ENCODE results near the gene EIF2S2. TPM values are rescaled to one million over a fixed set of nuclear protein-coding genes. Genes with fewer than 3 reads are reported as not detected.

Gene EIF2S2
- total and polyA plus RNA-seq, 2 experiments from 2014 or later: 124 to 194 TPM

- TF ChIP-seq ETS1 (IDR thresholded peaks at IDR 0.05) (no peak), CTCF (conservative IDR thresholded peaks at IDR 0.05; ENCODE audit: low read depth in 2 of 2) (no peak), STAT1 (IDR thresholded peaks at IDR 0.05; ENCODE audit: unreplicated experiment) (no peak), CREB1 (CRISPR knock-in tag; IDR thresholded peaks at IDR 0.05; ENCODE audit: low read depth) (no peak), ZNF114 (CRISPR knock-in tag; IDR thresholded peaks at IDR 0.05) (no peak), JUNB (IDR thresholded peaks at IDR 0.05; ENCODE audit: unreplicated experiment) (no peak), POLR2AphosphoS5 (IDR thresholded peaks at IDR 0.05; ENCODE audit: low read depth) (no peak)
Measured at GRCh38 chr20:34074101-34074760, 37.8 kb downstream of the EIF2S2 start (continued).

- Mint-ChIP-seq H3K27ac (no peak overlapping the region), H3K27me3 (ENCODE audit: insufficient read depth, low read depth, poor library complexity) (peaks cover 4% of the 10 kb centered on the region), H3K36me3 (ENCODE audit: low read depth) (peaks cover 28% of the 10 kb centered on the region), H3K4me3 (no peak overlapping the region), H3K9me3 (no peaks in the 10 kb centered on the region; the same call in 2 of the 3 replicates), H3K4me1 (peaks cover 20% of the 10 kb centered on the region)
- H3K4me1 ChIP-seq (ENCODE audit: insufficient read depth): peaks cover 4% of the 10 kb centered on the region
- peaks cover 8% of the 10 kb centered on the region; the same call in 1 of the 2 replicates for H3K36me3 ChIP-seq (ENCODE audit: insufficient read depth)
- H3K4me3 ChIP-seq: no peak overlapping the region
- no peaks in the 10 kb centered on the region for H3K27me3 ChIP-seq (ENCODE audit: insufficient read depth)
- no peak overlapping the region for H3K4me2 ChIP-seq
- no peak for DNase-seq (ENCODE audit: low spot score)
- H3K79me2 ChIP-seq (replicated peaks; ENCODE audit: insufficient read depth): peaks cover 25% of the 10 kb centered on the region
- no peak overlapping the region for H3K27ac ChIP-seq (ENCODE audit: low read depth)
- H3F3A ChIP-seq (replicated peaks; ENCODE audit: low read depth): 0 out of 2 replicates have a peak, but pooled peaks cover 4% of the 10 kb centered on the region
- peaks cover 46% of the 10 kb centered on the region for H4K20me1 ChIP-seq (replicated peaks; ENCODE audit: insufficient read depth)
- H2AFZ ChIP-seq: no peak overlapping the region
- no peaks in the 10 kb centered on the region for H3K9me2 ChIP-seq (ENCODE audit: insufficient read depth)
- ATAC-seq: no peak
- TF ChIP-seq STAT1 (IDR thresholded peaks at IDR 0.05; ENCODE audit: unreplicated experiment): no peak
- no peak for TF ChIP-seq EZH2 (IDR thresholded peaks at IDR 0.05; ENCODE audit: low read depth, unreplicated experiment)
- no peak for TF ChIP-seq CREB1 (CRISPR knock-in tag; IDR thresholded peaks at IDR 0.05; ENCODE audit: low read depth)
- TF ChIP-seq EZH2phosphoT487 (IDR thresholded peaks at IDR 0.05; ENCODE audit: unreplicated experiment): no peak
- TF ChIP-seq ETS1 (IDR thresholded peaks at IDR 0.05): no peak
- no peak for TF ChIP-seq NANOG (IDR thresholded peaks at IDR 0.05; ENCODE audit: borderline replicate concordance)
- TF ChIP-seq REST (IDR thresholded peaks at IDR 0.05; ENCODE audit: unreplicated experiment): no peak
- TF ChIP-seq ZNF114 (CRISPR knock-in tag; IDR thresholded peaks at IDR 0.05): no peak
- no peak for TF ChIP-seq ZNF331 (CRISPR knock-in tag; IDR thresholded peaks at IDR 0.05; ENCODE audit: low read depth)
- TF ChIP-seq JUNB (IDR thresholded peaks at IDR 0.05; ENCODE audit: unreplicated experiment): no peak
- no peak for TF ChIP-seq POLR2AphosphoS5 (IDR thresholded peaks at IDR 0.05; ENCODE audit: low read depth)
- TF ChIP-seq CTCF (conservative IDR thresholded peaks at IDR 0.05; ENCODE audit: low read depth in 2 of 2): no peak
Measured at GRCh38 chr20:34072778-34073177, 39.3 kb downstream of the EIF2S2 start.
